Measurements from ENCODE around the gene SDS.

DNA sequence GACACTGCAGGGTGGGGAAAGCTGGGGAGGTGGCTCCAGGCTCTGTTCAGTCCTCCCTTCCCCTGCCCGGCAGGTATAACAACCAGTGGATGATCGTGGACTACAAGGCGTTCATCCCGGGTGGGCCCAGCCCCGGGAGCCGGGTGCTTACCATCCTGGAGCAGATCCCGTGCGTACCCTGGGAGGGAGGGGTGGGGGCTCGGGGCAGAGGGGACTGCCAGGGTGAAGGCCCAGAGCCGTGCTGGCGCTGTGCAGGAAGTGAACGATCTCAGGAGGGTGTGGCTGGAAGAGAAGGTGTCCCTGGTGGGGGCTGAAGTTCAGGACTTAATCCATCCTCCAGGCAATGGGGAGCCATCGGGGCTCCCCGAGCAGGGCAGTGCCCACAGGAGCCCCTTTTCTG, 18.9 kb downstream of the SDS start:
- no peak for TF ChIP-seq EZH2 (optimal IDR thresholded peaks at IDR 0.05; ENCODE audit: low read depth, low read length)
- TF ChIP-seq, protein P1, sequence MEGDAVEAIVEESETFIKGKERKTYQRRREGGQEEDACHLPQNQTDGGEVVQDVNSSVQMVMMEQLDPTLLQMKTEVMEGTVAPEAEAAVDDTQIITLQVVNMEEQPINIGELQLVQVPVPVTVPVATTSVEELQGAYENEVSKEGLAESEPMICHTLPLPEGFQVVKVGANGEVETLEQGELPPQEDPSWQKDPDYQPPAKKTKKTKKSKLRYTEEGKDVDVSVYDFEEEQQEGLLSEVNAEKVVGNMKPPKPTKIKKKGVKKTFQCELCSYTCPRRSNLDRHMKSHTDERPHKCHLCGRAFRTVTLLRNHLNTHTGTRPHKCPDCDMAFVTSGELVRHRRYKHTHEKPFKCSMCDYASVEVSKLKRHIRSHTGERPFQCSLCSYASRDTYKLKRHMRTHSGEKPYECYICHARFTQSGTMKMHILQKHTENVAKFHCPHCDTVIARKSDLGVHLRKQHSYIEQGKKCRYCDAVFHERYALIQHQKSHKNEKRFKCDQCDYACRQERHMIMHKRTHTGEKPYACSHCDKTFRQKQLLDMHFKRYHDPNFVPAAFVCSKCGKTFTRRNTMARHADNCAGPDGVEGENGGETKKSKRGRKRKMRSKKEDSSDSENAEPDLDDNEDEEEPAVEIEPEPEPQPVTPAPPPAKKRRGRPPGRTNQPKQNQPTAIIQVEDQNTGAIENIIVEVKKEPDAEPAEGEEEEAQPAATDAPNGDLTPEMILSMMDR (IDR thresholded peaks at IDR 0.05; ENCODE audit: low read length), result no peak
- no peak for TF ChIP-seq EZH2phosphoT487 (IDR thresholded peaks at IDR 0.05; ENCODE audit: low read length)

All from MM.1S (cell line).